K562 (cell line): ENCODE results near the gene NIPA2. TPM values are rescaled to one million over a fixed set of nuclear protein-coding genes. Genes with fewer than 3 reads are reported as not detected.

Experiments used
- ATAC-seq: fragments of 200-7000 bp; cut with Tn5 transposase; 3 replicates; pipeline ENCODE4 v1.9.1; 2020; ENCODE audit warnings: moderate library complexity
- BruUV-seq: library from RNA; stranded (reverse); fragments of 400-500 nt; replicated peaks from 2 replicates; lab custom pipeline; 2021; lab: Mats Ljungman, UMichigan
- CTCF ChIA-PET: fragments of 300-600 bp; formaldehyde crosslinking; extraction: SDS; loops from one replicate; lab custom pipeline; 2021; ENCODE audit warnings: low intra/inter-chr PET ratio; lab: Yijun Ruan, JAX
- POLR2A ChIA-PET: fragments of 300-600, 350-650 bp; sonication (Branson Sonifier 250); formaldehyde crosslinking; extraction: SDS; loops from one replicate; lab custom pipeline; 2021; ENCODE audit warnings: antibody characterized with exemption, inconsistent platforms; lab: Yijun Ruan, JAX
- DNase-seq, 4 experiments: peaks; one replicate each; pipeline versions ENCODE4 v3.0.0 to v3.0.0-alpha.2; 2011 to 2018; ENCODE audit warnings: low spot score in 3 of 4, mixed read lengths in 3 of 4; ENCODE audit errors: extremely low read depth in 1 of 4
- FAIRE-seq: peaks from 2 replicates; lab custom pipeline; 2011; peaks lifted over from hg19 to GRCh38; lab: Jason Lieb, UNC
- H2AFZ ChIP-seq: 2 replicates; pipeline ENCODE4 v1.6.0; 2011; ENCODE audit warnings: low read depth, low read length, control low read depth, inconsistent platforms
- H3K27ac ChIP-seq: fragments of 200-600 bp; 3 replicates; pipeline ENCODE4 v1.8.0; 2011; ENCODE audit warnings: low read depth, mild to moderate bottlenecking, control low read depth, inconsistent platforms, low read length, moderate library complexity, mixed read lengths; ENCODE audit errors: extremely low read depth
- H3K27me3 ChIP-seq, 2 experiments: fragments of 300-600 bp in 1 of 2; 2 replicates in 1 of 2; 3 replicates in 1 of 2; pipeline versions ENCODE4 v1.6.0 to v1.8.0; 2011; ENCODE audit warnings: inconsistent platforms in 2 of 2, low read length in 2 of 2, mild to moderate bottlenecking in 1 of 2, mixed read lengths in 1 of 2, moderate library complexity in 1 of 2; ENCODE audit not compliant: control insufficient read depth in 2 of 2, insufficient read depth in 2 of 2
- H3K36me3 ChIP-seq: fragments of 300-600 bp; 3 replicates; pipeline ENCODE4 v1.8.0; 2011; ENCODE audit warnings: mild to moderate bottlenecking, low read length, inconsistent platforms; ENCODE audit not compliant: control insufficient read depth, insufficient read depth
- H3K4me1 ChIP-seq, 2 experiments: fragments of 200-600 bp in 1 of 2; replicated peaks in 1 of 2; 2 replicates in 1 of 2; 3 replicates in 1 of 2; pipeline versions ENCODE4 v1.5.1 to v1.8.0; 2011; ENCODE audit warnings: inconsistent platforms in 2 of 2, low read length in 2 of 2, mild to moderate bottlenecking in 1 of 2, mixed read lengths in 1 of 2, moderate library complexity in 1 of 2; ENCODE audit not compliant: control insufficient read depth in 2 of 2, insufficient read depth in 2 of 2
- H3K4me2 ChIP-seq: 2 replicates; pipeline ENCODE4 v1.6.1; 2011; ENCODE audit warnings: low read length, control low read depth, inconsistent platforms, mixed read lengths; ENCODE audit not compliant: insufficient read depth
- H3K4me3 ChIP-seq: fragments of 200-600 bp; sonication (generic), shearing (Covaris generic); 2 replicates; pipeline ENCODE4 v1.5.1; 2016; ENCODE audit warnings: control low read depth, inconsistent platforms
- H3K79me2 ChIP-seq: fragments of 200-600 bp; 3 replicates; pipeline ENCODE4 v1.8.0; 2011; ENCODE audit warnings: low read length, inconsistent platforms; ENCODE audit not compliant: control insufficient read depth, insufficient read depth
- H3K9ac ChIP-seq, 2 experiments: 2 replicates each; pipeline versions ENCODE4 v1.6.0 to v1.6.1; 2011; ENCODE audit warnings: low read depth in 2 of 2, low read length in 2 of 2, control low read depth in 1 of 2, inconsistent platforms in 1 of 2, mild to moderate bottlenecking in 1 of 2, mixed read lengths in 1 of 2; ENCODE audit not compliant: insufficient read depth in 1 of 2
- H3K9me1 ChIP-seq: one replicate; pipeline ENCODE4 v1.6.0; 2011; ENCODE audit warnings: inconsistent platforms, mild to moderate bottlenecking, low read length, moderate library complexity; ENCODE audit not compliant: control insufficient read depth, insufficient read depth
- H3K9me3 ChIP-seq: replicated peaks from 2 replicates; pipeline ENCODE4 v1.5.1; 2011; ENCODE audit warnings: low read depth, low read length, inconsistent platforms; ENCODE audit not compliant: control insufficient read depth, insufficient read depth
- H4K20me1 ChIP-seq: replicated peaks from 2 replicates; pipeline ENCODE4 v1.6.1; 2011; ENCODE audit warnings: low read length, inconsistent platforms, mixed read lengths; ENCODE audit not compliant: control insufficient read depth, insufficient read depth
- ATF4 ChIP-seq: fragments of 450-650 bp; formaldehyde crosslinking; IDR thresholded peaks from 2 replicates; pipeline ENCODE4 v1.4.0; 2022; ENCODE audit warnings: mild to moderate bottlenecking, moderate library complexity
- FOXK1 ChIP-seq: sonication (generic); formaldehyde crosslinking; IDR thresholded peaks from 2 replicates; pipeline ENCODE4 v1.8.0; 2022; ENCODE audit warnings: missing genetic modification reagents, mild to moderate bottlenecking, borderline replicate concordance
- FUS ChIP-seq: fragments of 200-400 bp; formaldehyde crosslinking; optimal IDR thresholded peaks from 2 replicates; pipeline ENCODE3; 2017; ENCODE audit warnings: low read depth, low read length
- KDM1A ChIP-seq, 2 experiments: fragments of 450-650 bp; IDR thresholded peaks; 2 replicates each; pipeline ENCODE4 v1.6.1; 2016; ENCODE audit warnings: mild to moderate bottlenecking in 2 of 2
- MCM2 ChIP-seq: fragments of 450-650 bp; IDR thresholded peaks from 2 replicates; pipeline ENCODE4 v1.6.1; 2017; ENCODE audit warnings: low read depth, mild to moderate bottlenecking
- PHTF2 ChIP-seq: fragments of 250-450 bp; sonication (Bioruptor Pico); IDR thresholded peaks from 2 replicates; pipeline ENCODE4 v1.5.0; 2021; ENCODE audit warnings: mild to moderate bottlenecking
- RBM22 ChIP-seq: fragments of 200-400 bp; formaldehyde crosslinking; IDR thresholded peaks from 2 replicates; pipeline ENCODE4 v1.6.1; 2018; ENCODE audit warnings: low read length, low read depth; ENCODE audit not compliant: poor library complexity, severe bottlenecking
- SAFB ChIP-seq: fragments of 200-400 bp; formaldehyde crosslinking; IDR thresholded peaks from 2 replicates; pipeline ENCODE4 v1.6.1; 2017; ENCODE audit warnings: low read depth, low read length, borderline replicate concordance
- THRAP3 ChIP-seq: fragments of 450-650 bp; IDR thresholded peaks from 2 replicates; pipeline ENCODE4 v1.6.1; 2016; ENCODE audit warnings: mild to moderate bottlenecking, inconsistent platforms, borderline replicate concordance
- ZBED1 ChIP-seq: IDR thresholded peaks from 2 replicates; pipeline ENCODE4 v1.6.1; 2014
- ZNF277 ChIP-seq: fragments of 250-450 bp; sonication (Bioruptor Pico); IDR thresholded peaks from 2 replicates; pipeline ENCODE4 v1.8.0; 2022; ENCODE audit warnings: inconsistent platforms, mild to moderate bottlenecking, moderate library complexity, borderline replicate concordance
- ZNF512 ChIP-seq: IDR thresholded peaks from 2 replicates; pipeline ENCODE4 v1.6.1; 2016; ENCODE audit warnings: missing genetic modification characterization, missing compliant biosample characterization
- ZNF740 ChIP-seq, 3 experiments: fragments of 200-800 bp in 1 of 3; sonication (Bioruptor generic) in 1 of 3; sonication (generic) in 1 of 3; formaldehyde crosslinking in 1 of 3; IDR thresholded peaks; 2 replicates each; pipeline versions ENCODE4 v1.6.1 to v1.8.0; 2016 to 2022; ENCODE audit warnings: mild to moderate bottlenecking in 2 of 3, missing compliant biosample characterization in 2 of 3, missing genetic modification characterization in 2 of 3, missing genetic modification reagents in 1 of 3
- WGBS: fragments of 100-300 bp; shearing (Covaris generic); methylation state at CpG from one replicate; pipeline ENCODE4 v1.1.6; 2016; ENCODE audit warnings: low coverage, mixed read lengths; ENCODE audit not compliant: insufficient coverage; ENCODE audit errors: missing lambda C conversion rate; 5-methylcytosine and 5-hydroxymethylcytosine counted together
- in situ Hi-C: fragments of 300-500 bp; cut with MboI; formaldehyde crosslinking; loops from 4 replicates; pipeline ENCODE4 v1.15.0; 2018; ENCODE audit warnings: inconsistent platforms, mixed read lengths
- intact Hi-C: fragments of 100-400 bp; cut with micrococcal nuclease; formaldehyde crosslinking; loops from 2 replicates; pipeline ENCODE4 v1.14.2; 2022
- polyA plus RNA-seq, 8 experiments: library from polyadenylated mRNA; depleted of rRNA in 4 of 8; stranded (reverse) in 5 of 8; unstranded in 3 of 8; fragments of >200 nt; fragmentation: Nextera tagmentation in 2 of 8; fragmentation: Illumina TruSeq in 1 of 8; extraction: Ambion mirVana in 2 of 8; extraction: Trizol in 1 of 8; gene quantifications; 2 replicates each; pipeline versions ENCODE4 v1.2.1 to v1.2.3, GENCODE V29; 2011 to 2014; ENCODE audit warnings: inconsistent platforms in 1 of 8, missing spikeins in 1 of 8
- total RNA-seq, 7 experiments: library from RNA; depleted of rRNA in 6 of 7; stranded (reverse); fragments of >200 nt in 6 of 7; fragmentation: Illumina TruSeq in 2 of 7; extraction: Trizol in 2 of 7; gene quantifications; 2 replicates each; pipeline versions ENCODE4 v1.2.1 to v1.2.3, GENCODE V29; 2011 to 2021; ENCODE audit warnings: low replicate concordance in 1 of 7
- TF ChIP-seq, protein P1 (sequence below): sonication (generic); formaldehyde crosslinking; IDR thresholded peaks from 2 replicates; pipeline ENCODE4 v1.8.1; 2023; ENCODE audit warnings: mild to moderate bottlenecking, missing genetic modification reagents

NIPA2 gene
- total and polyA plus RNA-seq, 9 of the 15 experiments (the other 6 are each of a cell fraction or from before 2014, with no cell fraction given): 18.7 to 107 (median 87.3) TPM

DNA sequence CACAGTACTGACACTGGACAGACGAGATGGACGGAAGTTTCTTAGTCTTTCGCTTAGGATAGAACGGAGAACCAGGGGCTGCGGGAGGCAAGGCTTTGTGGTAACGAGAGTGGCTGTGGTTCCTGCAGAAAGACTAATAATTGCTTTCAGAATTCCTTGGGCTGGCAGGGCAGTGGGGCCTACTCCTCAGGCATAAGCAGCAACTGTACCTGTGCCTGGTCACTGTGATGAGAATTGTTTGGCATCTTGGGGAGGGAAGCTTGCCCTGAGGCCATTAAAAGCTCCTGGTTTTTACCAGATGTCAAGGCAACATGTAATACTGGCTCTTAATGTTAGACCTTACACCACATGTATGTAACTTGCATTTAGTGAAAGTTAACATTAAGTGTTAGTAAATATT, 7.6 kb downstream of the NIPA2 start:
- BruUV-seq: no TSS peak
- H3K27ac ChIP-seq: no peak overlapping the region
- H3K4me2 ChIP-seq: no peak overlapping the region
- DNase-seq: no peak
- no peak overlapping the region for H3K4me3 ChIP-seq
- ATAC-seq: no peak
- no peak for FAIRE-seq
- H3K4me1 ChIP-seq: no peaks in the 10 kb centered on the region; a peak in 2 of 5 replicates
- 97% methylated on average over 6 of the region's 6 CpGs for WGBS
- peaks cover 5% of the 10 kb centered on the region; the same call in 1 of the 2 replicates for H4K20me1 ChIP-seq
- no peaks in the 10 kb centered on the region for H3K9me3 ChIP-seq
- CTCF ChIA-PET: no interaction called here
- H3K9me1 ChIP-seq: no peaks in the 10 kb centered on the region
- intact Hi-C loops (no loop called here), in situ Hi-C loops (no loop called here)
- H3K79me2 ChIP-seq: peaks cover 92% of the 10 kb centered on the region
- no peak overlapping the region for H3K9ac ChIP-seq
- POLR2A ChIA-PET: interaction anchor here (0.9 to 1.1 kb wide), 2 partner anchors 8 to 10 kb away, joined by 3 read pairs; no protein-coding TSS in a partner anchor
- no peak overlapping the region for H2AFZ ChIP-seq
- H3K27me3 ChIP-seq: no peaks in the 10 kb centered on the region
- H3K36me3 ChIP-seq: peaks cover 91% of the 10 kb centered on the region
- no peak for TF ChIP-seq ATF4 (CRISPR knock-in tag)
- no peak for TF ChIP-seq RBM22
- no peak for TF ChIP-seq MCM2
- no peak for TF ChIP-seq ZNF740 (CRISPR knock-in tag; IDR thresholded peaks at IDR 0.05)
- TF ChIP-seq ZNF740 (tag; IDR thresholded peaks at IDR 0.05): no peak
- no peak for TF ChIP-seq PHTF2 (CRISPR knock-in tag)
- no peak for TF ChIP-seq SAFB
- no peak for TF ChIP-seq THRAP3
- no peak for TF ChIP-seq KDM1A (IDR thresholded peaks at IDR 0.05)
- TF ChIP-seq ZBED1: no peak
- TF ChIP-seq FUS: no peak
- TF ChIP-seq ZNF512 (tag): no peak
- no peak for TF ChIP-seq ZNF277 (CRISPR knock-in tag)
- no peak for TF ChIP-seq FOXK1
- TF ChIP-seq, protein P1, sequence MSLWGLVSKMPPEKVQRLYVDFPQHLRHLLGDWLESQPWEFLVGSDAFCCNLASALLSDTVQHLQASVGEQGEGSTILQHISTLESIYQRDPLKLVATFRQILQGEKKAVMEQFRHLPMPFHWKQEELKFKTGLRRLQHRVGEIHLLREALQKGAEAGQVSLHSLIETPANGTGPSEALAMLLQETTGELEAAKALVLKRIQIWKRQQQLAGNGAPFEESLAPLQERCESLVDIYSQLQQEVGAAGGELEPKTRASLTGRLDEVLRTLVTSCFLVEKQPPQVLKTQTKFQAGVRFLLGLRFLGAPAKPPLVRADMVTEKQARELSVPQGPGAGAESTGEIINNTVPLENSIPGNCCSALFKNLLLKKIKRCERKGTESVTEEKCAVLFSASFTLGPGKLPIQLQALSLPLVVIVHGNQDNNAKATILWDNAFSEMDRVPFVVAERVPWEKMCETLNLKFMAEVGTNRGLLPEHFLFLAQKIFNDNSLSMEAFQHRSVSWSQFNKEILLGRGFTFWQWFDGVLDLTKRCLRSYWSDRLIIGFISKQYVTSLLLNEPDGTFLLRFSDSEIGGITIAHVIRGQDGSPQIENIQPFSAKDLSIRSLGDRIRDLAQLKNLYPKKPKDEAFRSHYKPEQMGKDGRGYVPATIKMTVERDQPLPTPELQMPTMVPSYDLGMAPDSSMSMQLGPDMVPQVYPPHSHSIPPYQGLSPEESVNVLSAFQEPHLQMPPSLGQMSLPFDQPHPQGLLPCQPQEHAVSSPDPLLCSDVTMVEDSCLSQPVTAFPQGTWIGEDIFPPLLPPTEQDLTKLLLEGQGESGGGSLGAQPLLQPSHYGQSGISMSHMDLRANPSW (CRISPR knock-in tag): no peak
